ENCODE data around the gene SAMHD1.

DNA sequence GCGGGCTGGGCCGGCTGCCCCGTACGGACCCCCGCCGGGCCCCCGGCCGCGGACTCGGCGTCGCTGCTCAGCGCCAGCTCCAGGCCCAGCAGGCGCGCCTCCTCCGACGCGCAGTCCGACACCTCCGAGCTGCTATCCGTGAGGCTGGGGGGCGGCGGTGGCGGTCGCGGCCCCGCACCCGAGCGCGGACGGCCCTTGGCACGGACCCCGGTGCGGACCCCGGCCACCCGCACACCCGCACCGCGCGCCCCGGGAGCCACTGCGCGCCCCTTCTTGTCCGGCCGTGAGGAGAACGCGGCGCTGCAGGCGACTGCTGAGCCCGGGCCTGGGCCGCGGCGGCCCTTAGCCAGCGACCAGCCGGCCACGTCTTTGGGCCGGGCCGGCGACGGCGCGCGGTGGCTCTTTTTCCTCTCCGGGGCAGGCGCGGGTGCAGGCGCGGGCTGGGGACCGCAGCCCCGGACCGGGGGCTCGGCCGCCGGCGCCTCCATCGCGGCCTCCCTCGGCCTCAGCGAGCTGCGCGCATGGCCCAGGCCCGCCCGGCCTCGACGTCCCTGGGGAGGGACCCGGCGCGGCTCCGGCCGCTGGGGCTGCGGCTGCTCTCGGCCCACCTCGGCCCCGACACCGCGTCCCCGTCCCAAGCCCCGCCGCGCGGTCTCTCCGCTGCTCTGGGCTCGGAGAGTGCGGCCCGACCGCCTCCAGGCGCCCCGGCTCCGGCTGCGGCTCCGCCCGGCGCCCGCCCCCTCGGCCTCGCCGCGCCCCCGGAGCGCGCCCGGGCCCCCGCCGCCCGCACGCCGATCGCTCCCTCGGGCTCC is 88.4 kb downstream of the SAMHD1 start:
- TF ChIP-seq, protein P1, sequence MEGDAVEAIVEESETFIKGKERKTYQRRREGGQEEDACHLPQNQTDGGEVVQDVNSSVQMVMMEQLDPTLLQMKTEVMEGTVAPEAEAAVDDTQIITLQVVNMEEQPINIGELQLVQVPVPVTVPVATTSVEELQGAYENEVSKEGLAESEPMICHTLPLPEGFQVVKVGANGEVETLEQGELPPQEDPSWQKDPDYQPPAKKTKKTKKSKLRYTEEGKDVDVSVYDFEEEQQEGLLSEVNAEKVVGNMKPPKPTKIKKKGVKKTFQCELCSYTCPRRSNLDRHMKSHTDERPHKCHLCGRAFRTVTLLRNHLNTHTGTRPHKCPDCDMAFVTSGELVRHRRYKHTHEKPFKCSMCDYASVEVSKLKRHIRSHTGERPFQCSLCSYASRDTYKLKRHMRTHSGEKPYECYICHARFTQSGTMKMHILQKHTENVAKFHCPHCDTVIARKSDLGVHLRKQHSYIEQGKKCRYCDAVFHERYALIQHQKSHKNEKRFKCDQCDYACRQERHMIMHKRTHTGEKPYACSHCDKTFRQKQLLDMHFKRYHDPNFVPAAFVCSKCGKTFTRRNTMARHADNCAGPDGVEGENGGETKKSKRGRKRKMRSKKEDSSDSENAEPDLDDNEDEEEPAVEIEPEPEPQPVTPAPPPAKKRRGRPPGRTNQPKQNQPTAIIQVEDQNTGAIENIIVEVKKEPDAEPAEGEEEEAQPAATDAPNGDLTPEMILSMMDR (conservative IDR thresholded peaks at IDR 0.05 in 1 of 2, IDR thresholded peaks at IDR 0.05 in 1 of 2; ENCODE audit: low read depth in 1 of 2, low read length in 2 of 2), result no peak
- TF ChIP-seq EZH2 (IDR thresholded peaks at IDR 0.05; ENCODE audit: low read length, missing control alignments), result no peak

Measured in fibroblast of lung (primary cell).